ENCODE results near the gene ARHGEF37.
"Not testable (repeated sequence)": the region's sequence is repeated elsewhere in the genome, so short reads cannot be mapped to it uniquely, and the experiment has no call there.

Gene ARHGEF37

DNA sequence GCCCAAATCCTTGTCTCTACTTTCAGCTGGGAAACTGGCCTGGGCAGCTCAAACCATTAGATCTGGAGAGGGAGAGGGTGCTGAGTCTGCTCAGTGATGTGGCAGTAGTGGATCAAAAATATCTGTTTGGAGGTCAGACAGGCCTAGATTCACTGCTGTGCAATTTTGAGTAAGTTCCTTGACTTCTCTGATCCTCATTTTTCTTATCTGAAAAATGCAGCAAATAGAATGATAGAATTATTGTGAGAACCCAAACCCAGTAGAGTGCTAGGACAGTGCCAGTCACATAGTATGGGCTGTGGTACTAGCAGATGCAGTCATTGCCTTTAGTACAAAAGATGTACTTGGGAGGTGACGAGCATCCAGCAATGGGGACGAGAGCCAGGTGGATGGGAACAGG lies 50.2 kb downstream of the ARHGEF37 start:
- DNase-seq: no peak

DNA sequence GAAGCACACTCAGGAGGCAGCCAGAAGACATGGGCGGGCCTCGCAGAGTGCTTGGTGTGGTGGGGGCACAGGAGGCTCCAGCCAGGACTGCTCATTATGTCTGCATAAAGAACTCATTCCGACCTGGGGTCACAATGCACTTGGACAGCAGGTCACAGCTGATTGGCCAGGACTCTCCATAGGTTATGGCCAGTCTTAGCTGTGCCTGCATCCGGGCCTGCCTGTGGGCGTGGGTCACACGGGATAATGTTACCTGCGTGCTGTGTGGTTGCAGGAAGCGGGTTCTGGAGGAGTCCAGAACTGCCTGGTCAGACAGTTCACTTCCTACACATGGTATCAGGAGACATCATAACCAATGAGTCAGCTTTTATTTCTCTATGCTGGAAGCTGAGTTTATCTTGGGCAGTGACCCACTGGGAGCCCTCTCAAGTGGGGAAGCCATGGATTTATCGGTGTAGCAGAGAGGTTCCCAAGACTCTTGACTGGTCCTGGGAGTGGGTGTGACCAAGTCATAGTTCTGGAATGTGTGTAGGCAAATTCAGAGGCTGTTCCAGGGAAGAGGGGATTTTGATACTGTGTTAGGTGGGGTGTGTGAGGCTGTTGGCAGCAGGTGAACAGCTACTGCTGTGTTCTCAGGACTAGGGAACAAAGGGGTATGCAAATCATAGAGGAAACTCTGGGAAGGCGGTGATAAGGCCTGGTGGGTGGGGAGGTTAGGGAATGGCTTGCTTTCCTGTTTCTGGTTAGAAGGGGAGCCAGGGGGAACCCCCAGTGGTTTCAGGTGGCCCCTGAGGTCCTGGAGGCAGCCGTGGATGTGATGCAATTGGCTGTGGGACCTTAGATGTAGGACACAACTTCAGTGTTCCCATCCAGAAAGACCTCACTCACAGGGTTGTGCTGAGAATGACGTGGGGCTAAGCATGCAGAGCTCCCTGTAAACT lies 51.3 kb downstream of the ARHGEF37 start:
- peak; percentile 19 for DNase-seq

GRCh38 chr5:149633476-149634350 lies 52.4 kb downstream of the ARHGEF37 start:
- DNase-seq: no peak

DNA sequence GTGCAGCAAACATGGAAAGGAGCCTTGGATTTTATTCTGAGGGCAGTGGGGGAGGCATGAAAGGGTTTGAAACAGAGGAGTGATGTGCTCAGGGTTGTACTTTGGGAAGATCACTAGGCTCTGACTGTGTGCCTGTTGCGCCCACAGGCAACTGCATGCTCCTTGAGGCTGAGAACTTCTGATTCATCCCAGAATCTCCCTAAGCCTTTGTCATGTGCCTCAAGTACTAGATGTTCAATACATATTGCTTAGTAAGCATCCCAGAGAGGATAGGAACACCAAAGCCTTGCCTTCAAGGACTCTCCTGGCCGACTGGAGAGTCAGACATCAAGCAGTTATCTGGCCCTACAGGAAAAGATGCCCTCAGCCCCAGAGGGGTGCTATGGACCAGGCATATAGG lies 54.1 kb downstream of the ARHGEF37 start:
- DNase-seq: no peak

DNA sequence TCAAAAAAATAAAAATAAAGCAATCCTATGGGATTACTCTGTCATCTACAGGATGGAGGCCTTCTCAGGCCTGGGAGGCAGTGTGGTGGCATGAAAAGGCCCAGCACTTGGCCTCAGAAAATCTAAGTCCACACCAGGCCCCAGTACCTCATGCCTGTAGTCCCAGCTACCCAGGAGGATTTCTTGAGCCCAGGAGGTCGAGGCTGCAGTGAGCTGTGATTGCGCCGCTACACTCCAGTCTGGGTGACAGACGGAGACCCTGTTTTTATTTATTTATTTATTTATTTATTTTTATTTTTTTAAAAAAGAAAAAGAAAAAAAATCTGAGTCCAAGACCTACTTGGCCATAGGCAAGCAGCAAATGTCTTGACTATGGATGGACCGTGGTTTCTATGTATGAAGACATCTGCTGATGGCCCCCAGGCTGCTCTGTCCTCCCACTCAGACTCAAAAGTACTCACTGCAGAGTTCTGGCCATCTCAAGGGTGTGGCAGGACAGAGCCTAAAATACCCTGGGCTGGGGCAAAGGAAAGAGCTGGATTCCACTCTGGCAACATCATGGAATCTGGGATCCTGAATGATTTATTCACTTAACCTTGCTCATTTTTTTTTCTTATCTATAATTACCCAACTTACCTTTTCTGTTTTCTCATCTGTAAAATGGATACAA lies 55.0 kb downstream of the ARHGEF37 start:
- no peak for DNase-seq

GRCh38 chr5:149636861-149637246 lies 55.6 kb downstream of the ARHGEF37 start:
- peak; percentile 68 for DNase-seq

DNA sequence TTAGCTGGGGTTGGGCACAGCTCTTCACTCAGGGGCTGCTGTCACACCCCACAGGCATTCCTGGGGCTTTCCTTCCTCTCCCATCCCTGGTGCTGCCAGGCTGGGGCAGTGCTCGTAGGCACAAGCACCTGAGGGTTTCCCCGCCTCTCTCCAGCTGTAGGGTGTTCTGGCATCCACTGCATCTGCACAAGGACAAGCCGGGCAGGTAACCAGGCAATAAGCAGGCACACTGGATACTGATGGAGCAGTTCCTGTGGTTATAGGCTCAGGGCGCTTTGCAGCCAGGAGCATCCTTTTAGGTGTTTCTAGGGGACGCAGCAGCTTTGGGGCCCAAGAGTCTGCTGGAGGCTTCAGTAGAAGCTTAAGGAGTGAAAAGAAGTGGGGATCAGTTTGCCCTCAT lies 56.8 kb downstream of the ARHGEF37 start:
- DNase-seq: no peak

DNA sequence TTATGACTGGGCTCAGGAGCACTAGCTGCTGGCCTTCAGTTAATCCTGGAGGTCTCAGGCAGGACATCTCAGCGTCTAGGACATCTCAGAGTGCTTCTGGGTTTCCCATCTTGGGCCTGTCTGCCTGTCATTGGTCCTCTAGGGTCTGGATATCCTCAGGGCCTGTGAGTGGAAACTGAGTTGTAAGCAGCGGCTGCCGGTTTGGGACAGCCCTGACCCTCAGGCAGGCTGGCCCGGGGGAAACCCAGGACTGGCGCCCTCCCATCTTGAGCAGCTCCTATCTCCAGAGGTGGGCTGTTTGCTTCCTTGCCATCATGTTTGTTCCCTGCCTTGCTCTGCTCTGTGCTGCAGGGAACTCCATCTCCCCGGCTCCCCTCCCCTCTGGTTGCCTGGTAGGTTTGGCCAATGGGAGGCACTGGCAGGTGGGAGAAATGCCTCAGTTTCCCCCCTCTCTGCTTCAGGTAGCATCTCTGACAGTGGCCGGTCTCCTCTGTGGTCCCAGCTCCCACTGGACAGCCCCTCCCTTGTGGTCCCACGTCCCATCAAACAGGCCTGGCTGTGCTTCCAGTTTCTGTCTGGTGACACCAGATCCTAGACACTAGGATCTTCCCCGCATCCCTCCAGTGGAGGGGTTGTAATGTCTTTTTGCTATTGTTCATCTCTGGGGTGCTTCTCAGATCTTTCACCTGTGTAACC lies 57.4 kb downstream of the ARHGEF37 start:
- DNase-seq: no peak

- DNase-seq: no peak
These were observed 58.4 kb downstream of the ARHGEF37 start for GRCh38 chr5:149639737-149640136.

DNA sequence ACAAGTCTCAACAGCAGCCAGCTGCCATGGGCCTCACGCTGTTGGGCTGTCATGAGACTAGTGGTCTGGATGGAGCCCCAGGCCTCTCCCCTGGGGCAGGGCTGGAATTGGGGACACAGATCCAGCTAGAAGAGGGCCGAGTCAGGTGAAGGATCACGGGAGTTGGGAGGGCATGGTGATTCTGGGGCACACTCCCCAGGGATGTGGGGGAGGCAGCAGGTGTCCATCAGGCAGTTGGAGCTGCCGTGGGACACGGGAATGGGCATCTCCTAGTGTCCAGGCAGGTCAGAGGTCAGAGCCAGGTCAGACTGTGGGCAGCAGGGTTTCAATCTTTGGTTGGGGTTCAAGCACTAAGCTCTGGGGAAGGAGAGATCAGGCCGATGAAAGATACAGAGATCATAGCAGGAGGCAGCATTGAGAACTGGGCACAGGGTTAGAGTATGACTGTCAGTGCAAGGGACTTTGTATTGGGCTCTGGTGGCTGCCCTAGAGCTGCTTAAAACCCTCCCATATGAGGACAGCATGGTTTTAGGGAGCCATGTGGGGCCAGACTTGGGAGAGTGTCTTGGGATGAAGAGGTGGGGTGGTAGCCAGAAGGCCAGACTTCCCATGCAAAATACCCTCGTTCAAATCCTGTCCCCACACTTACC lies 59.2 kb downstream of the ARHGEF37 start:
- DNase-seq: no peak

GRCh38 chr5:149641000-149641576 lies 59.8 kb downstream of the ARHGEF37 start:
- no peak for DNase-seq

DNA sequence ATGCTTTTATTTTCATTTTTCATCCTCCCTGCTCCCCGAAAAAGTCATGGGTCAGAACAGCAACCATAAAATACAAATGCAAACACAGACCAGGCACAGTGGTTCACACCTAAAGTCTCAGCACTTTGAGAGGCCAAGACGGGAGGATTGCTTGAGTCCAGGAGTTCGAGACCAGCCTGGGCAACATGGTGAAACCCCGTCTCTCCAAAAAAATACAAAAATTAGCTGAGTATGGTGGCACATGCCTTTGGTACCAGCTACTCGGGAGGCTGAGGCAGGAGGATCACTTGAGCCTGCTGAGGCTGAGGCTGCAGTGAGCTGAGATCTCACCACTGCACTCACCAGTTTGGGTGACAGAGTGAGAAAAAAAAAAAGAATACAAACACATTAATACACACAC lies 60.3 kb downstream of the ARHGEF37 start:
- no peak for DNase-seq

- no peak for DNase-seq
These were observed 62.5 kb downstream of the ARHGEF37 start for GRCh38 chr5:149643781-149644180.

DNA sequence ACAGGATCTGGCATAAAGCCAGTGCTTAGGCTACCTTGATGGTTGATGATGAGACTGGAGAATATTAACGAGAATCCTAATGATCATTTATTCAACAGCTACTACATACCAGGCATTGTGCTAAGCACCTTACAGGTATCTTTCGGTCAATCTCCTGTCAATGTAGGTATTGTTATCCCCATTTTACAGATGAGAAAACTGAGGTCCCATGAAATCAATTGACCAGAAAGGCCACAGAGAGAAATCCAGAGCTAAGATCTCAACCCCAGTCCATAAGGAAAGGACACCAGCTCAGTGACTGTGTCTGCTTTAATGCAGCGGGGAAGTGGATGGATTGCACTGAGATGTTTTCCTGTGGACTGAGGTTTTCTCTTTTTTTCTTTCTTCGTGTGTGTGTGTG lies 63.3 kb downstream of the ARHGEF37 start:
- DNase-seq: no peak

DNA sequence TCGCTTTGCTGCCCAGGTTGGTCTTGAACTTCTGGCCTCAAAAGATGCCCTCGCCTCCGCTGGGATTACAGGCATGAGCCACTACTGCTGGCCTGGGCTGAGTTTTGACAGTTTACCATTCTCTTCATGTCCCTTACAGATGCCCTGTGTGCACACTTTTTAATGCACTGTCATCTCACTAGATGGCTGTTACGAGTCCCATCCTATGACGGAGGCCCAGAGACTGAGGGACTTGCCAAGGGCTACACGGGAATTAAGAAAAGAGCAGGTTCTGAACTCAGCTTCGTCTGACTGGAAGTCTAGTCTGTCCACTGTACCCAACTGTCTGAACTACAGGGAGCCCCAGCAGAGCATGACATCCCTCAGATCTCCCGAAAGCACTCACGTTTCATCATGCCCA lies 63.9 kb downstream of the ARHGEF37 start:
- no peak for DNase-seq

DNA sequence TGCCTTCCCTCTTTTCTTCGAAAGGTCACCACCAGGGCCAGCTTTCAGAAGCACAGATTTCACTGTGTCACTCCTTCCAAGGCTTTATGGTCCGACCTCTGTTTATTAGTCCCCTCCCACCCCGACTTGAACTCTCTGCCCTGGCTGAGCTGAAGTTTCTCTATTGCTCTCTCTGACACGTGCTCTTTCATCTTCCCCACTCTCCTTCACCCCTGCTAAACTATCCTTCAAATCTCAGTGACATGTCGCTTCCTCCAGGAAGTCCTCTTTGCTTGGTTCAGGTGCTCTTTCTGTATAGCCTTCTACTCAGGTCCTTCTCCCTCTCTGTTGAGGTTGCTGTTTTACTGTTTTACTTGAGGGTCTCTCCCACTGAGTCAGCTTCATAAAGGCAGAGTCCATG lies 64.4 kb downstream of the ARHGEF37 start:
- DNase-seq: no peak

- DNase-seq: peak; percentile 83
These were observed 65.3 kb downstream of the ARHGEF37 start for GRCh38 chr5:149646564-149646963.

- DNase-seq: no peak
These were observed 66.0 kb downstream of the ARHGEF37 start for GRCh38 chr5:149647334-149647733.

DNA sequence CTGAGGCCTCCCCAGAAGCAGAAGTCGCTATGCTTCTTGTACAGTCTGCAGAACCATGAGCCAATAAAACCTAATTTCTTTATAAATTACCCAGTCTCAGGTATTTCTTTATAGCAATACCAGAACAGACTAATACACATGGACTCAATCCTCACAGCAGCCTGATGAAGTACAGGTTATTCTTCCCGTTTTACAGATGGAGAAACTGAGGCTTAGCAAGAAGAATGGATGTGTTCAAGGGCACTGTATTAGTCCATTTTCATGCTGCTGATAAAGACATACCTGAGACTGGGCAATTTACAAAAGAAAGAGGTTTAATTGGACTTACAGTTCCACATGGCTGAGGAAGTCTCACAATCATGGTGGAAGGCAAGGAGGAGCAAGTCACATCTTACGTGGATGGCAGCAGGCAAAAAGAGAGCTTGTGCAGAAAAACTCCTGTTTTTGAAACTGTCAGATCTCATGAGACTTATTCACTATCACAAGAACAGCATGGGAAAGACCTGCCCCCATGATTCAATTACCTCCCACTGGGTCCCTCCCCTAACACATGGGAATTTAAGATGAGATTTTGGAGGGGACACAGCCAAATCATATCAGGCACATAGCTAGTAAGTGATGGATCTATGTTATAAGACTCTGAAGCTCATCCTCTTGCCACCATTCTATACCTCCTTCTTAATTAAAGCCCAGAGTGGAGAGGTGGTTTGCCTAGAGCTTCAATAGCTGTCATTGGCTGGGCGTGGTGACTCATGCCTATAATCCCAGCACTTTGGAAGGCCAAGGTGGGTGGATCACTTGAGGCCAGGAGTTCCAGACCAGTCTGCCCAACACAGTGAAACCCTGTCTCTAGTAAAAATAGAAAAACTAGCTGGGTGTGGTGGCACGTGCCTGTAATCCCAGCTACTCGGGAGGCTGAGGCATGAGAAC lies 67.4 kb downstream of the ARHGEF37 start:
- DNase-seq: not testable (repeated sequence)

DNA sequence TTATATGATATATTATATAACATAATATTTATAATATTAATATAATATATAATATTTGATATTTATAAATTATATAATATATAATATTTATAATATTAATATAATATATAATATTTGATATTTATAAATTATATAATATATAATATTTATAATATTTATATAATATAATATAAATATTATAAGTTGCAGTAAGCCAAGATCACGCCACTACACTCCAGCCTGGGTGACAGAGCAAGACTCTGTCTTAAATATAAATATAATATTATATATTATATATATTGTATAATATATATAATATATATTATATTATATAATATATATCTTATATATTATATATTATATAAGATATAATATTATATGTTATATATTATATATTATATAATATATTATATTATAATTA lies 68.4 kb downstream of the ARHGEF37 start:
- DNase-seq: not testable (repeated sequence)

GRCh38 chr5:149651686-149652085 lies 70.4 kb downstream of the ARHGEF37 start:
- DNase-seq: no peak
